Upper lobe of left lung (tissue), 6 donors: ENCODE data around the gene KIF26B. TPM values are rescaled to one million over a fixed set of nuclear protein-coding genes. Genes with fewer than 3 reads are reported as not detected.

ENCODE experiments used
- ATAC-seq, 2 donors: fragments of 200-7000 bp; cut with Tn5 transposase; one replicate each; pipeline ENCODE4 v1.9.1; 2022; ENCODE audit warnings: mild to moderate bottlenecking in 2 of 2, moderate library complexity in 2 of 2; ENCODE audit not compliant: low FRiP score in 2 of 2
- DNase-seq, 2 donors: peaks; one replicate each; pipeline ENCODE4 v3.0.0-alpha.2; 2019 to 2020
- H3K27ac ChIP-seq, 4 donors: fragments of 200-600 bp; sonication (generic); one replicate each; pipeline ENCODE4 v1.5.1; 2016 to 2019
- H3K27me3 ChIP-seq, 4 donors: fragments of 200-600 bp; sonication (generic); one replicate each; pipeline ENCODE4 v1.5.1; 2017 to 2019
- H3K36me3 ChIP-seq, 4 donors: fragments of 200-600 bp; sonication (generic); one replicate each; pipeline ENCODE4 v1.5.1; 2016 to 2019
- H3K4me1 ChIP-seq, 4 donors: fragments of 200-600 bp; sonication (generic); one replicate each; pipeline ENCODE4 v1.5.1; 2018 to 2019
- H3K4me3 ChIP-seq, 4 donors: fragments of 200-600 bp; sonication (generic); one replicate each; pipeline ENCODE4 v1.5.1; 2017 to 2019; ENCODE audit warnings: mild to moderate bottlenecking in 2 of 4, moderate library complexity in 1 of 4
- H3K9me3 ChIP-seq, 4 donors: fragments of 200-600 bp; sonication (generic); one replicate each; pipeline ENCODE4 v1.5.1; 2018 to 2019
- CTCF ChIP-seq, 6 experiments: fragments of 450-650 bp in 4 of 6; fragments of 200-600 bp in 2 of 6; sonication (generic) in 2 of 6; IDR thresholded peaks; one replicate each; pipeline ENCODE4 v1.5.1; 2016 to 2019; ENCODE audit warnings: antibody characterized with exemption in 6 of 6
- EP300 ChIP-seq, 4 donors: sonication (generic); formaldehyde crosslinking; IDR thresholded peaks; one replicate each; pipeline ENCODE4 v1.5.1; 2017; ENCODE audit warnings: antibody characterized with exemption in 4 of 4, control low read depth in 2 of 4
- POLR2A ChIP-seq, 4 donors: fragments of 450-650 bp; IDR thresholded peaks; one replicate each; pipeline ENCODE4 v1.5.1; 2016 to 2017; ENCODE audit warnings: antibody characterized with exemption in 4 of 4, mild to moderate bottlenecking in 2 of 4
- POLR2AphosphoS5 ChIP-seq, 2 donors: sonication (generic); formaldehyde crosslinking; IDR thresholded peaks; one replicate each; pipeline ENCODE4 v1.5.1; 2017; ENCODE audit warnings: antibody characterized with exemption in 2 of 2
- WGBS, 2 donors: methylation state at CpG; one replicate each; pipeline ENCODE4 v1.1.5; 2017 to 2018; 5-methylcytosine and 5-hydroxymethylcytosine counted together
- total RNA-seq, 6 donors: library from RNA; depleted of rRNA in 4 of 6; stranded (reverse); fragments of >200 nt in 4 of 6; gene quantifications; one replicate each; pipeline versions ENCODE4 v1.1.0 to v1.2.1, GENCODE V29; 2016 to 2021
- donor health status: DM: no; HTN: no; CAD: no; lungs with moderate emphysema.
- donor health status: DM: no; HTN: yes; CAD: no; lungs with severe emphysema.

The KIF26B gene
- total RNA-seq, 6 donors from 2014 or later, result 1.2 to 4.3 (median 2.1) TPM

DNA sequence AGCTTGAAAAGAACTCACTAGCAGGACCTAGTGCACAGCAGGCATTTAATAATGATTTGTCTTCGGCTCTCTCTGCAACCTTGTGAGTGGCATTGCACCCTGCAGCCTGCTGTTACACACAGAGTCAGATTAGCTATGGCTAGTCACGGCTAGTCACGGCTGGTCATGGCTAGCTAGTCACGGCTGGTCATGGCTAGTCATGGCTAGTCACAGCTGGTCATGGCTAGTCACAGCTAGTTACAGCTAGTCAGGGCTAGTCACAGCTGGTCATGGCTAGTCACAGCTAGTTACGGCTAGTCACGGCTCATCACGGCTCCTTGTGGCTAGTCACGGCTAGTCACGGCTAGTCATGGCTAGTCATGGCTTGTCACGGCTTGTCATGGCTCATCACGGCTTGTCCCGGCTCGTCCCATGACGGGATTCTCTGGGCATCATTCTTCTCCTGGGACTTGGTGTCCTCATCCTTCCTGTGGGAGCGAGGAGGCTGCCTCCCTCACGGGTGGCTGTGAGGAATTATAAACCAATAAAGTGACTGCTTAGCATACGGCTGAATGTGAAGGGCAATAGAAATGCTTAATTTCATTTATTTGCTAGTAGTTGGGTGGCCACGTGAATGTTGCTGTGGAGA is 12.5 kb upstream of the KIF26B start:
- TF ChIP-seq POLR2A (IDR thresholded peaks at IDR 0.05), result no peak
- no peak for TF ChIP-seq CTCF (IDR thresholded peaks at IDR 0.05)
- TF ChIP-seq EP300 (IDR thresholded peaks at IDR 0.05), result no peak
- TF ChIP-seq POLR2AphosphoS5 (IDR thresholded peaks at IDR 0.05), result no peak
- no peak overlapping the region for H3K27ac ChIP-seq
- no peaks in the 10 kb centered on the region for H3K36me3 ChIP-seq
- WGBS, 2 donors, result 94 to 95% methylated on average over 18 of the region's 18 CpGs
- no peak for ATAC-seq
- no peaks in the 10 kb centered on the region for H3K27me3 ChIP-seq
- H3K9me3 ChIP-seq, result no peaks in the 10 kb centered on the region
- H3K4me1 ChIP-seq, result no peaks in the 10 kb centered on the region
- no peak overlapping the region for H3K4me3 ChIP-seq
- no peak for DNase-seq

DNA sequence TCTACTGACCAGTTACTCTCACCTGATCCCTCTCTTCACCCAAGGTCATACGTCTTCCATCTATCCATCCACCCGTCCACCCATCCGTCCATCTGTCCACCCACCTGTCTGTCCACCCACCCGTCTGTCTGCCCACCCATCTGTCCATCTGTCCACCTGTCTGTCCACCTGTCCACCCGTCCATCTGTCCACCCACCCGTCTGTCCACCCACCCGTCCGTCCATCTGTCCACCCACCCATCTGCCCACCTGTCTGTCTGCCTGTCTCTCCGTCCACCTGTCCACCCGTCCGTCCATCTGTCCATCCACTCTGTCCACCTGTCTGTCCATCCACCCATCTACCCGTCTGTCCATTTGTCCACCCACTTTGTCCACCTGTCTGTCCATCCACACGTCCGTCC is 11.8 kb upstream of the KIF26B start:
- Histone ChIP-seq H3K9me3 (no peaks in the 10 kb centered on the region), H3K27ac (no peak overlapping the region), H3K4me3 (no peak overlapping the region), H3K36me3 (no peaks in the 10 kb centered on the region), H3K4me1 (no peaks in the 10 kb centered on the region), H3K27me3 (no peaks in the 10 kb centered on the region)
- no peak for ATAC-seq
- TF ChIP-seq POLR2AphosphoS5 (IDR thresholded peaks at IDR 0.05) (no peak), CTCF (IDR thresholded peaks at IDR 0.05) (no peak), EP300 (IDR thresholded peaks at IDR 0.05) (no peak), POLR2A (IDR thresholded peaks at IDR 0.05) (no peak)
- DNase-seq, result no peak
- 89 to 92% methylated on average over 14 of the region's 14 CpGs for WGBS, 2 donors

DNA sequence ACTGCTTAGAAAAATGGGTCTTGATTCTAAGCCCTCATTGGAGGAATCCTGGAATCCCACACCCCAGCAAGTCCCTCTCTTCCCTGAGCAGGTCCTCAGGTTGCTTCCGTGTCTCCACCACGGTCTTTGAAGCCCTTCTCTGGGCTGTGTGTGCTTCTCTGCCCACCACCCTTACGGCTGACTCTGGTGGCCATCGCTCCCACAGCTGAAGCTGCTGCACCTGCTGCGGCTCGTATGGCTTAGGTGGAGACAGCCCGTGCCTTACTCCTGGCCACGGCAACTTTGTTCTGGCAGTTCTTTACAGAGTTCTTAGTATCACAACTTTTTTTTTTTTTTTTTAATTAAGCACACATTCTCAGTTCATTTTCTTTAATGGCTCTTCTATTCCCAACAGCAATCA is 10.9 kb upstream of the KIF26B start:
- no peak overlapping the region for H3K4me3 ChIP-seq
- no peaks in the 10 kb centered on the region for H3K4me1 ChIP-seq
- TF ChIP-seq POLR2AphosphoS5 (IDR thresholded peaks at IDR 0.05), result no peak
- no peak for TF ChIP-seq EP300 (IDR thresholded peaks at IDR 0.05)
- no peak for TF ChIP-seq CTCF (IDR thresholded peaks at IDR 0.05)
- no peak for TF ChIP-seq POLR2A (IDR thresholded peaks at IDR 0.05)
- H3K9me3 ChIP-seq, result no peaks in the 10 kb centered on the region
- peak in 1 of 2 donors; percentile 8 for ATAC-seq
- H3K27ac ChIP-seq, result no peak overlapping the region
- H3K36me3 ChIP-seq, result no peaks in the 10 kb centered on the region
- no peak for DNase-seq
- no peaks in the 10 kb centered on the region for H3K27me3 ChIP-seq
- 79 to 91% methylated on average over 8 of the region's 8 CpGs for WGBS, 2 donors

DNA sequence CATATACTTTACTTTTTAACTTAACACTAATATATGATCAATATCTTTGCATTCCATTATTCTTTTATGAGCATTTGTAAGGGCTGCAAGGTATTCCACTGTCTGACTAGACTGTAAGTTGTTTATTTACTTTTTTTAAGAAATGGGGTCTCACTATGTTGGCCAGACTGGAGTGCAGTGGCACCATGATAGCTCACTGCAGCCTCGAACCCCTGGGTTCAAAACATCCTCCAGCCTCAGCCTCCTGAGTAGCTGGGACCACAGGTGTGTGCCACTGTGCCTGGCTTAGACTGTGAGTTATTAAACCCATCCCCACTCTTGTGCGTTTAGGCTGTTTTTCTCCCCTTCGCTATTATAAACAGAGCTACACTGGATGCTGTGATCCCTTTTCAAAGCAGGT is 6.7 kb upstream of the KIF26B start:
- no peak for ATAC-seq
- WGBS, 2 donors, result 71 to 84% methylated on average over 3 of the region's 3 CpGs
- TF ChIP-seq POLR2A (IDR thresholded peaks at IDR 0.05) (no peak), POLR2AphosphoS5 (IDR thresholded peaks at IDR 0.05) (no peak), EP300 (IDR thresholded peaks at IDR 0.05) (no peak), CTCF (IDR thresholded peaks at IDR 0.05) (no peak)

DNA sequence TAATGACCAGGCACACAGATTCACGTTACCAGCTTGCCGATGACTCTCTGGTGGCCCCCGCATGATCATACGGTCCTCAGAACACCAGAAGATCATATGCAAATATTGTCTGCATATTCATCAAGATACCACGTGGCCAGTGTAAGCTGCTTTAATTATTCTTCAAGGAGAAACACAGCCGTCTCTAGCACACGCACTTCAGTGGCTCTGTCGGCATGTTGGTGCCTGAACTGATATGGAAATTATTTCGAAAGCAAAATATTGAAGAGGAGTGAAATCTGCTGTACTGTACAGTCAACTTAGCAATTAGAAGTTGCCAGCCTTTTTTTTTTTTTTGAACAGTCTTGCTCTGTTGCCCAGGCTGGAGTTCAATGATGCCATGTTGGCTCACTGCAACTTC is 5.9 kb upstream of the KIF26B start:
- 75 to 79% methylated on average over 9 of the region's 9 CpGs for WGBS, 2 donors
- DNase-seq, result no peak
- peaks cover 8 to 11% (median 8%) of the 10 kb centered on the region in 4 donors for H3K4me1 ChIP-seq
- H3K36me3 ChIP-seq, result no peaks in the 10 kb centered on the region
- no peak overlapping the region for H3K27ac ChIP-seq
- H3K4me3 ChIP-seq, result no peak overlapping the region
- no peak for ATAC-seq
- TF ChIP-seq POLR2AphosphoS5 (IDR thresholded peaks at IDR 0.05) (no peak), POLR2A (IDR thresholded peaks at IDR 0.05) (no peak), EP300 (IDR thresholded peaks at IDR 0.05) (no peak), CTCF (IDR thresholded peaks at IDR 0.05) (no peak)
- peaks cover 0 to 9% (median 3%) of the 10 kb centered on the region in 4 donors for H3K27me3 ChIP-seq
- H3K9me3 ChIP-seq, result no peaks in the 10 kb centered on the region

More for the DNA sequence above, 6.7 kb upstream of the KIF26B start:
- Histone ChIP-seq H3K4me3 (no peak overlapping the region), H3K9me3 (no peaks in the 10 kb centered on the region), H3K4me1 (peaks cover under 1 to 3% (median under 1%) of the 10 kb centered on the region in 4 donors), H3K27ac (no peak overlapping the region), H3K27me3 (peaks cover 0 to 2% (median under 1%) of the 10 kb centered on the region in 4 donors), H3K36me3 (no peaks in the 10 kb centered on the region)
- no peak for DNase-seq
